Measurements from ENCODE around the gene IQCE.

DNA sequence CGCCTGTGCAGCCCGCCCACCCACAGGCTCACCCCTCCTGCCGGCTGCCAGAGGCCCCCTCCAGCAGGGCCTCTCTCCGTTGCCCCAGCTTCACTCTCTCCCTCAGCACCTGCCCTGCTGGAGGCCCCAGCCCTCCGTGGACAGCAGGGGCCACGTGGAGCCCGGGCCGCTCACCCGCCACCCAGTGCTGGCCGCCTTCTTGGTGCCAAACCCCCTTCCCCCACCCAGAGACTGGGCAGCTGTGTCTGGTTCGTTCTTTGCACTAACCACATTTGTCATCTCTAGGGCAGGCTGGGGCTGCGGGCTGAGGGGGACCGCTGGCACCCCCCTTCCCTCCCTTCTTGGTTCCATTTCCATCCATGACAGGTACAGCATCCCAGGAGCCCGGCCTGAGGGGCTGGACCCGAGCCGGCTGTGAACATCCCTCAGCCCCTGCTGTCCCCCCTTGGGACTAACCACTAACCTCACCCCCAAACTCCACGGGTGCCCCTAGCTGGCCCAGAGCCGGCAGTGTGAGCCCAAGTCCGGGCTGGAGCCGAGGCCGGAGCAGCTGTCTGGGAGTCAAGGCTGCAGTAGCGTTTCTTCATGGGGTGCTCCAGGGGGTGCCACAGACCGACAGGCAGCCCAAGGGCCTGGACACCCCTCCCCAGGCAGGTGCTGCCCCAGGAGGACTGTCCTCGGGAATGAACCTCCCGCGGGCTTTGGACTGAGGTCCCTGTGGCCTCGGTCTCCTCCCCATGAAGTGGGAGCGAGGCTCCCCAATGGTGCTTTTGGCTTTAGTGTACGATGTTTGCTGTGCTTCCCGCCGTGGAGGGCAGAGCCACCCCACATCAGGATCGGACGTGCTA, 103.7 kb downstream of the IQCE start:
- TF ChIP-seq CTCF (conservative IDR thresholded peaks at IDR 0.05 in 1 of 2, IDR thresholded peaks at IDR 0.05 in 1 of 2; ENCODE audit: low read depth in 1 of 2, low read length in 2 of 2) (no peak), EZH2 (IDR thresholded peaks at IDR 0.05; ENCODE audit: low read length, missing control alignments) (no peak)
